Measurements from ENCODE around the gene MDGA2. TPM values are rescaled to one million over a fixed set of nuclear protein-coding genes. Genes with fewer than 3 reads are reported as not detected.

MDGA2 gene
- polyA plus RNA-seq, 1 of the 3 experiments (the other 2 are of a cell fraction), result not detected

- DNase-seq, result no peak
- Histone ChIP-seq H3K4me3 (ENCODE audit: low read depth in 2 of 2, low read length in 1 of 2) (no peak overlapping the region), H3K79me2 (ENCODE audit: insufficient read depth) (no peaks in the 10 kb centered on the region), H3K9ac (no peak overlapping the region), H3K9me2 (no peaks in the 10 kb centered on the region), H4K20me1 (ENCODE audit: insufficient read depth) (no peaks in the 10 kb centered on the region), H2AFZ (ENCODE audit: low read depth) (no peak overlapping the region), H3F3A (replicated peaks; ENCODE audit: insufficient read depth) (no peaks in the 10 kb centered on the region), H3K9me3 (no peaks in the 10 kb centered on the region), H3K27me3 (ENCODE audit: insufficient read depth) (no peaks in the 10 kb centered on the region), H3K4me1 (ENCODE audit: control insufficient read depth in 1 of 2, insufficient read depth in 2 of 2, low read depth in 1 of 2, low read length in 1 of 2) (no peaks in the 10 kb centered on the region), H3K27ac (ENCODE audit: low read depth in 2 of 2, low read length in 1 of 2) (no peak overlapping the region), H3K4me2 (no peak overlapping the region), H3K36me3 (replicated peaks in 1 of 2; ENCODE audit: control insufficient read depth in 1 of 2, insufficient read depth in 2 of 2, low read length in 1 of 2) (no peaks in the 10 kb centered on the region)
- CTCF ChIA-PET, result no interaction called here
- TF ChIP-seq REST (IDR thresholded peaks at IDR 0.05; ENCODE audit: low read depth, low read length) (no peak), EP300 (IDR thresholded peaks at IDR 0.05; ENCODE audit: borderline replicate concordance in 1 of 2, low read depth in 1 of 2, low read length in 1 of 2) (no peak)
- POLR2A ChIA-PET, result no interaction called here
- 0% methylated on average over 8 of the region's 9 CpGs for WGBS (ENCODE audit: low lambda C conversion rate)
Measured at GRCh38 chr14:46819117-46819516, 856.3 kb downstream of the MDGA2 start.

GRCh38 chr14:46818147-46818546, 857.3 kb downstream of the MDGA2 start:
- POLR2A ChIA-PET, result no interaction called here
- Histone ChIP-seq H3K4me3 (ENCODE audit: low read depth in 2 of 2, low read length in 1 of 2) (no peak overlapping the region), H3K36me3 (replicated peaks in 1 of 2; ENCODE audit: control insufficient read depth in 1 of 2, insufficient read depth in 2 of 2, low read length in 1 of 2) (no peaks in the 10 kb centered on the region), H4K20me1 (ENCODE audit: insufficient read depth) (no peaks in the 10 kb centered on the region), H3K4me2 (no peak overlapping the region), H3K9ac (no peak overlapping the region), H3K9me3 (no peaks in the 10 kb centered on the region), H3K9me2 (no peaks in the 10 kb centered on the region), H3K79me2 (ENCODE audit: insufficient read depth) (no peaks in the 10 kb centered on the region), H2AFZ (ENCODE audit: low read depth) (no peak overlapping the region), H3F3A (replicated peaks; ENCODE audit: insufficient read depth) (no peaks in the 10 kb centered on the region), H3K4me1 (ENCODE audit: control insufficient read depth in 1 of 2, insufficient read depth in 2 of 2, low read depth in 1 of 2, low read length in 1 of 2) (no peaks in the 10 kb centered on the region), H3K27ac (ENCODE audit: low read depth in 2 of 2, low read length in 1 of 2) (no peak overlapping the region), H3K27me3 (ENCODE audit: insufficient read depth) (no peaks in the 10 kb centered on the region)
- no peak for DNase-seq
- TF ChIP-seq MXI1 (IDR thresholded peaks at IDR 0.05; ENCODE audit: low read depth, low read length) (no peak), TAF1 (IDR thresholded peaks at IDR 0.05; ENCODE audit: borderline replicate concordance, low read depth, low read length) (no peak), FOXJ3 (CRISPR knock-in tag; IDR thresholded peaks at IDR 0.05) (no peak), TCF12 (IDR thresholded peaks at IDR 0.05) (no peak), PBX3 (IDR thresholded peaks at IDR 0.05) (no peak), SIN3A (IDR thresholded peaks at IDR 0.05; ENCODE audit: borderline replicate concordance, low read depth, low read length) (no peak), RCOR1 (IDR thresholded peaks at IDR 0.05; ENCODE audit: low read length) (no peak), USF1 (IDR thresholded peaks at IDR 0.05; ENCODE audit: borderline replicate concordance, low read depth) (no peak), JUND (IDR thresholded peaks at IDR 0.05) (no peak), MEF2A (IDR thresholded peaks at IDR 0.05; ENCODE audit: borderline replicate concordance, low read depth) (no peak), FOXM1 (IDR thresholded peaks at IDR 0.05; ENCODE audit: low read depth) (no peak), CTCF (IDR thresholded peaks at IDR 0.05) (no peak), IRF3 (IDR thresholded peaks at IDR 0.05; ENCODE audit: low read depth, low read length) (no peak), YY1 (IDR thresholded peaks at IDR 0.05; ENCODE audit: low read depth) (no peak), RXRA (IDR thresholded peaks at IDR 0.05; ENCODE audit: borderline replicate concordance, low read depth) (no peak), TEAD4 (IDR thresholded peaks at IDR 0.05; ENCODE audit: borderline replicate concordance, insufficient read depth) (no peak), SMC3 (IDR thresholded peaks at IDR 0.05; ENCODE audit: low read depth, low read length) (no peak), USF2 (IDR thresholded peaks at IDR 0.05; ENCODE audit: borderline replicate concordance, low read depth, low read length) (no peak)
- CTCF ChIA-PET, result no interaction called here
- WGBS (ENCODE audit: low lambda C conversion rate), result 29% methylated on average over 1 of the region's 1 CpG

All from SK-N-SH (cell line).